Measurements from ENCODE around the gene CCDC9.
A peak's percentile ranks its signal among the peaks of the same experiment; 100 is the strongest.
"Not testable (repeated sequence)": the region's sequence is repeated elsewhere in the genome, so short reads cannot be mapped to it uniquely, and the experiment has no call there.

CCDC9 gene

GRCh38 chr19:47232422-47233211 lies 23.7 kb upstream of the CCDC9 start:
- DNase-seq, result no peak

GRCh38 chr19:47236072-47236675 lies 20.2 kb upstream of the CCDC9 start:
- DNase-seq, result no peak

DNA sequence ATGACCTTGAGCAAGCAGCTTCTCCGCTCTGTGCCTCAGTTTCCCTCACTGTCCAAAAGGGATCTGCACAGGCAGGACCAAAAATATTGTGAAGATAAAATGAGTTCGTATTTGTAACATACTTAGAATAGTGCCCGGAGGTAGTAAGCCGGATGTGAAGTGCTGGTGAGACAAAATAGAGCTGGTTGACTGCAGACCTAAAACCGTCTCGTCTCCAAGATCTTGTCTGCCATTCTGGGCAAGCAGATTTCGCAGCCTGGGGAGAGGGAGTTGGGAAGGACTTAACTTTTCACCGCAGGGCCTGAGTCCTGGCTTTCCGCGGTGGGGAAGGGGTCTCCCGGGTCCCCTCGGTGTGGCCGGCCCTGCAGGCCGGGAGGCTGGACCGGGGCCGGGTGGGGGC lies 17.2 kb upstream of the CCDC9 start:
- DNase-seq, result no peak

- DNase-seq, result peak; percentile 61
Measured at GRCh38 chr19:47239610-47240296, 16.6 kb upstream of the CCDC9 start.

DNA sequence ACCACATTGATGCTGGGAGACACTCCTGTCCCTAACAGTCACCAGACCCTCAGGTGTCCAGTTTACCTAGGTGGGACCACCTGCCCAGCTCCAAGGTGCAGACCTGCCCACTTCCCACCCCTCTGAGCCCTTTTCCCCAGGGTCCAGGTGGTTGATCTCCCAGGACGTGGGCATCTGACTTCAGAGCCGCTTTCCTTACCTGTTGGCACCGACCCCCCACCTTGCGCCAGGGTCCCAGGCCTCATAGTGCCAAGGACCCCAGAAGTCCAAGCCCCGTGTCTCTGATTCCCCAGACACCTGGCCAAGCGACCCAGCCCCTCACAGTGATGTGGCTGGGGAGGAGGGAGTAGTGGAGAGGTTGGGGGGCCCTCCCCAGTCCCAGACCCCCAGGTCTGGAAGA lies 15.8 kb upstream of the CCDC9 start:
- DNase-seq, result no peak

DNA sequence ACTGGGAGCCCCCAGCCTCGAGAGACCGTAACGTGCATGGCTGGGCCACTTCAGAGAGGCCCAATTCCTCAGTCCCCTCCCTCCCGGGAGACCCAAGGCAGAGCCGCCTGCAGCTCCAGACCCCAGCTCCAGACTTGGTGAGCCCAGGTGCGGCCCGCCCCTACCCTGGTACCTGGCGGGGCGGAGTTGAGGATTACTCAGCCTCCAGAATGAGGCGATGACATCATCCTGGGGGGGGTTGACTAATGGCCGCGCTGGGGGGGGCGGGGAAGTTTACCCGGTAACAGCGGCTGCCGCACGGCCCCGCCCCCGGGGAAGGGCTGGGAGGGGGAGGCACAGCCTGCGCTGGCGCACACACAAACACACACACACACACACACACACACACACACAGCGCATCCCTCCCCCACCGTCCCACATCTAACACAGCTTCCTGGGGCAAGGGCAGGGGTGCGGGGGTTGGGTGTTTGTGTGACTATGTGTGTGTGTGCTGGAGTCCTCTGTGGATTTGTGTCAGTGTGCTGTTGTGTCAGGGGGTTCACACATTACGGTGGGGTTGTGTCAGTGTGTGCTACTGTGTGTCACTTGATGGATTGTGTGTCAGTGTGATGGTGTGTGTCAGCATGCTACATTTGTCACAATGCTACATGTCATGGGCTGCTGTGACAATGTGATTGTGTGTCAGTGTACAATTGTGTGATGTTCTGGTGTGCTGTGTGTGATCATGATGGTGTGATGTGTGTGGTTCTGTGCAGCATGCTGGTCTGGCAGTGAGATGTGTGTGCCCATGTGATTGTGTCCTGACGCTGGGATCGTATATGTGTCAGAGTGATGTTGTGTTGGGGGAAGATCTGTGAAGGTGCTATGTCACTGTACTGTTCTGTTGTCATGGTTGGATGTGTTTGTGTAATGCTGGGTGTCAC lies 15.1 kb upstream of the CCDC9 start:
- peak; percentile 90 for DNase-seq

- DNase-seq, result no peak
Measured at GRCh38 chr19:47241919-47242577, 14.3 kb upstream of the CCDC9 start.

- DNase-seq, result no peak
Measured at GRCh38 chr19:47243364-47243775, 13.0 kb upstream of the CCDC9 start.

DNA sequence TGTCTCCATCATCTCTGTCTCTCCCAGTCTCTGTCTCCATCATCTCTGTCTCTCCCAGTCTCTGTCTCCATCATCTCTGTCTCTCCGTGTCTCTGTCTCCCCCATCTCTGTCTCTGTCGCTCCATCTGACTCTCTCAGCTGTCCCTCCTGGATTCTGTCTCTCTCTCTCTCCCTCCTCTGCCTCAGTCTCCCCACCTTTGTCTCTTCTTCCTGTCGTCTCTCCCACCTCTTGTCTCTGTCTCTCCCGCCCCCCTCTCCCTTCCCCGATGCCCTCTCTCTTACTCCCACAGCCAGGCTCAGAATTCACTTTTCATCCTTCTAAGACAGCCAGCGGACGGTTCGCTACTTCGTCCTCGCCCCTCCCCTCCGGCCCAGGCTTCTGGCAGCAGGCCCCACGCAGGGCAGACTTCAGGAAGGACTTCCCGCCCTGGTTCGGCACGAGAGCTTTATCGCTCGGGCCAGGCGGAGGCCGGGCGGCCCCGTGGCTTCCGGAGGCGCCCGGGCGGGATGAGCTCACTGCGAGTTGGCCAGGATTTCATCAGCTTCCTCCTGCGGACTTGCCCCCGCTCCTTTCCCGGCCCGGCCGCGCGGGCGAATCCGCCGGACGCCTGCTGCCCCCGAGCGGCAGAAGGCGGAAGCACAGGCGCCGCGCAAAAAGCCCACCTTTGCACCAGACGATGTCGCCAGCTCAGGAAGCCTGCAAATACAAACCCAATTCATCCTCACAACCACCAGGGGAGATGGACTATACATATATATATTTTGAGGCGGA lies 12.4 kb upstream of the CCDC9 start:
- DNase-seq, result peak; percentile 74

GRCh38 chr19:47247308-47247990 lies 8.9 kb upstream of the CCDC9 start:
- peak; percentile 75 for DNase-seq

- DNase-seq, result not testable (repeated sequence)
Measured at GRCh38 chr19:47253016-47253415, 3.3 kb upstream of the CCDC9 start.

DNA sequence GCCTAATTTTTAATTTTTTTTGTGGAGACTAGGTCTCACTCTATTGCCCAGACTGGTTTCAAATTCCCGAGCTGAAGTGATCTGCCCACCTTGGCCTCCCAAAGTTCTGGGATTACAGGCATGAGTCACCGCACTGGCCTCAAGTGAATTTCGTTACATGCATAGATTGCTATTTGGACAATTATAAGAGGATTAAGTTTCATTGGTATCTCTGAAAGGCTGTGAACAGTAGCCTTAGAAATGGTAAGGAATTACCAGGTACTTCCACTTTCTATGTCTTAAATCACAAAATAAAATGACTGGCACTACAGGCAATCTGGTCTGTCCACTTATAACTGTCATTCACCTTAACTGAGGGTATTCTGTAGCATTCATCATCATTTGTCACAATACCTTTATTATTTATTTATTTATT lies 2.9 kb upstream of the CCDC9 start:
- DNase-seq, result no peak

DNA sequence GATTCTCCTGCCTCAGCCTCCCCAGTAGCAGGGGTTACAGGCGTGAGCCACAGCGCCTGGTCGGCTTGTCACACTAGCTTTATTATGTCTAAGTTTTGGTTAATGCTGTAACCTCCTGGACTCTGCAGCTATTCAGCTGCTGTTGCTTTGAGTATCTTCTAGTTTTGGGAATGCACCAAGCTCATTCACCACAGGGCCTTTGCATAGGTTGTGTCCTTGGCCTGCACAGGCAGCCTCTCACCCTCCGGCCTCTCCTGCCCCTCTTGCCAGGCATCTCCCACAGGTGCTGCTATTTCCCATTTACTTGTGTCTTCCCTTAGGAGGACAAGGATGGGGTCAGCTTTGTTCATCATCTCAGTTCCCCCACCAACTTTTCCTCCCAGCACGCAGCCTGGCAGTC lies 2.4 kb upstream of the CCDC9 start:
- no peak for DNase-seq

DNA sequence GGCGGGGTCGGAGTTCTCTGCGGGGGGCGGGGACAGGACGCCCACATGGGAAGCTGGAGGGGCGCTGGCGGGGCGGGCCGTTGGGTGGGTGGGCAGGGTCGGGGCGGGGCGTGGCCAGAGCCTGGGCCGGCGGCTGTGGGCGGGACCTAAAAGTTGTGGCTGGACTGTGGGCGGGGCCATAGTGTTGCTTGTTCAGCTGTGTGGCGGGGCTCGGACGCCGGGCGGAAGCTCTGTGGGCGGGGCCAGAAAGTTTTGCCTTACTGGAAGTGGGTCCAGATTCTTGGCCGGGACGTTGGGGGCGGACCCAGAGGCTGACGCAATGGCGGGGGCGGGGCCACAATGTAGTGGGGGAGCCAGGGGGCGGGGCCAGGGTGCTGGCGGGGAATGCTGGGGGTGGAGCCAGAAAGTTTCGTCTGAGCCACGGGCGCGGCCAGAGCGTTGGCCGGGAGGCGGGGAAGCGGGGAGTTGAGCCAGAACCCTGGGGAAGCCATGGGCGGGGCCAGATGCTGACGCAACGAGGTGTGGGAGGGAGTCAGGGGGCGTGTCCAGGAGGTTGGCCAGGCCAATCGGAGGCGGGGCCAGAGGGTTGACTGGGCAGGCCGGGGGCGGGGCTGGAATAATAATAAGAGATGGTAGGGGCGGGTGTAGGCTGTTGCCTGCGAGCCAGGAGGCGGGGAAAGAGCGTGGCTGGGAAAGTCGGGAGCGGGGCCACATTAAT lies 527 bp downstream of the CCDC9 start:
- peak; percentile 96 for DNase-seq

- no peak for DNase-seq
Measured at GRCh38 chr19:47257411-47258169, 1.3 kb downstream of the CCDC9 start.

DNA sequence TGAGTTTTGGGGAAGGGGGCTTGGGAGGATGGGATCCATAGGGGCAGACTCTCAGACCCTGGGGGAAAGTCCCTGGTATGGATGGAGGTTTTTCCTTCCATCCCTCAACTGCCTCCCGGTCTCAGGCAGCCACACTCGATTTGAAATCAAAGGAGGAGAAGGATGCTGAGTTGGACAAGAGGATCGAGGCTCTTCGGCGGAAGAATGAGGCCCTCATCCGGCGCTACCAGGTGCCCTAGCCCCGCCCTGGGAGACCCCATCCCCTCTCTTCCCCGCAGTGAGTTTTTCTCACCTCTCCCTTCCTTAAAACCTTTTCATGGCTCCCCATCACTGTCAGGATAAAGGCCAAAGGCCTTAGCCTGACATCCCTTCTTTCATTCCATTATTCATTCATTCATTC lies 2.1 kb downstream of the CCDC9 start:
- DNase-seq, result no peak

- DNase-seq, result no peak
Measured at GRCh38 chr19:47258895-47259555, 2.7 kb downstream of the CCDC9 start.

DNA sequence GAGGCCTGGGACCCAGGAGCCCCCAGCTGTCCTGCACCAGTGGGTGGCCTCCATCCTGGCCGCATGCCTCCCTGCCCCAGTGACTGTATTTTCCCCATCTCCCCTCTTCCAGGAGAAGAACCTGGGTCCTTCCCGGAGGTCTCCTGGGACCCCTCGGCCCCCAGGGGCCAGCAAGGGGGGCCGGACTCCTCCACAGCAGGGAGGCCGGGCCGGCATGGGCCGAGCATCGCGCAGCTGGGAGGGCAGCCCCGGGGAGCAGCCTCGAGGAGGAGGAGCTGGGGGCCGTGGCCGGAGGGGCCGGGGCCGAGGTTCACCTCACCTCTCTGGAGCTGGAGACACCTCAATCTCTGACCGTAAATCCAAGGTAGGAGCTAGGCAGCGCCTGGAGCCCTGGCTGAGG lies 4.2 kb downstream of the CCDC9 start:
- no peak for DNase-seq

Data from effector CD4-positive, alpha-beta T cell (primary cell).